ENCODE results near the gene POLR2A. TPM values are rescaled to one million over a fixed set of nuclear protein-coding genes. Genes with fewer than 3 reads are reported as not detected.

The POLR2A gene
- total and polyA plus RNA-seq, 10 of the 15 experiments (the other 5 are each of a cell fraction or from before 2014, with no cell fraction given) = 1.7 to 121 (median 33.4) TPM

DNA sequence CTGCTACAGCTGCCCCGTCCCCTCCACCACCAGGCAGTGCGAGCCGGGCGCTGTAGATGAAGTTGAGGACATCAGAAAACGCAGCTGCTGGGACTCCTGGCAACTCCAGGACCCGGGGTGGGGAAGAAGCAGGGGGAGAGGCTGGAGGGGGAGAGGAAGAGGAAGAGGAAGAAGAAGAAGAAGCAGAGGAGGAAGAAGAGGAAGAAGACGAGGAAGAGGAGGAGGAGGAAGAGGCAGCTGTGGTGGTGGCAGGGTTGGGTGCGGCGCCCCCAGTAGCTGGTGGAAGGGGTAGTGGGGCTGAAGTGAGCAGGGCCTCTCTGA, 17.9 kb upstream of the POLR2A start:
- no TSS peak for BruUV-seq (replicated peaks)
- Histone ChIP-seq H3K27ac (ENCODE audit: control insufficient read depth, insufficient read depth) (no peak overlapping the region), H3K4me2 (ENCODE audit: control insufficient read depth, insufficient read depth) (no peak overlapping the region), H3K4me3 (no peak overlapping the region), H3K9me3 (replicated peaks; ENCODE audit: control insufficient read depth, insufficient read depth, low read length) (no peaks in the 10 kb centered on the region), H3K27me3 (replicated peaks in 1 of 2; ENCODE audit: control insufficient read depth in 2 of 2, insufficient read depth in 2 of 2, low read length in 1 of 2) (no peaks in the 10 kb centered on the region), H3K9ac (ENCODE audit: control insufficient read depth, insufficient read depth, low read length) (no peak overlapping the region), H3K79me2 (ENCODE audit: control insufficient read depth, insufficient read depth, low read length) (no peaks in the 10 kb centered on the region), H3K4me1 (ENCODE audit: control insufficient read depth, insufficient read depth, low read length) (no peaks in the 10 kb centered on the region; the same call in 1 of the 2 replicates), H2AFZ (ENCODE audit: control insufficient read depth, low read depth, low read length) (no peak overlapping the region), H3K36me3 (ENCODE audit: control insufficient read depth in 2 of 2, insufficient read depth in 2 of 2, low read length in 1 of 2) (peaks cover 0 to 5% of the 10 kb centered on the region in 2 experiments; a peak in 3 of 4 replicates), H4K20me1 (ENCODE audit: control insufficient read depth, insufficient read depth) (no peaks in the 10 kb centered on the region)
- 82% methylated on average over 9 of the region's 9 CpGs for WGBS (ENCODE audit: insufficient coverage, insufficient replicate concordance, low lambda C conversion rate, missing lambda C conversion rate)
- TF ChIP-seq RFX5 (IDR thresholded peaks at IDR 0.05; ENCODE audit: low read depth, low read length) (no peak), EP300 (IDR thresholded peaks at IDR 0.05; ENCODE audit: borderline replicate concordance in 1 of 2, control insufficient read depth in 1 of 2, low read depth in 2 of 2, low read length in 2 of 2) (no peak), DPF2 (IDR thresholded peaks at IDR 0.05) (no peak), SP1 (IDR thresholded peaks at IDR 0.05; ENCODE audit: low read depth, low read length) (no peak), CREM (IDR thresholded peaks at IDR 0.05; ENCODE audit: low read depth) (no peak), PAX5 (IDR thresholded peaks at IDR 0.05; ENCODE audit: borderline replicate concordance, low read depth, low read length) (no peak), KLF5 (IDR thresholded peaks at IDR 0.05; ENCODE audit: partially characterized antibody) (no peak), SMARCA5 (IDR thresholded peaks at IDR 0.05) (no peak), HCFC1 (IDR thresholded peaks at IDR 0.05; ENCODE audit: low read length) (no peak), POLR2AphosphoS2 (IDR thresholded peaks at IDR 0.05; ENCODE audit: low read depth, low read length) (no peak), MTA2 (IDR thresholded peaks at IDR 0.05; ENCODE audit: low read depth) (no peak), POLR2A (IDR thresholded peaks at IDR 0.05; ENCODE audit: low read depth, low read length) (no peak), POU2F2 (IDR thresholded peaks at IDR 0.05; ENCODE audit: borderline replicate concordance, low read depth, low read length) (no peak), MXI1 (IDR thresholded peaks at IDR 0.05; ENCODE audit: low read depth, low read length) (no peak), RCOR1 (conservative IDR thresholded peaks at IDR 0.05; ENCODE audit: low read depth, low read length) (no peak)
- TF ChIP-seq, protein P1, sequence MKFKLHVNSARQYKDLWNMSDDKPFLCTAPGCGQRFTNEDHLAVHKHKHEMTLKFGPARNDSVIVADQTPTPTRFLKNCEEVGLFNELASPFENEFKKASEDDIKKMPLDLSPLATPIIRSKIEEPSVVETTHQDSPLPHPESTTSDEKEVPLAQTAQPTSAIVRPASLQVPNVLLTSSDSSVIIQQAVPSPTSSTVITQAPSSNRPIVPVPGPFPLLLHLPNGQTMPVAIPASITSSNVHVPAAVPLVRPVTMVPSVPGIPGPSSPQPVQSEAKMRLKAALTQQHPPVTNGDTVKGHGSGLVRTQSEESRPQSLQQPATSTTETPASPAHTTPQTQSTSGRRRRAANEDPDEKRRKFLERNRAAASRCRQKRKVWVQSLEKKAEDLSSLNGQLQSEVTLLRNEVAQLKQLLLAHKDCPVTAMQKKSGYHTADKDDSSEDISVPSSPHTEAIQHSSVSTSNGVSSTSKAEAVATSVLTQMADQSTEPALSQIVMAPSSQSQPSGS (IDR thresholded peaks at IDR 0.05; ENCODE audit: low read length) = no peak
- TF ChIP-seq, protein P2, sequence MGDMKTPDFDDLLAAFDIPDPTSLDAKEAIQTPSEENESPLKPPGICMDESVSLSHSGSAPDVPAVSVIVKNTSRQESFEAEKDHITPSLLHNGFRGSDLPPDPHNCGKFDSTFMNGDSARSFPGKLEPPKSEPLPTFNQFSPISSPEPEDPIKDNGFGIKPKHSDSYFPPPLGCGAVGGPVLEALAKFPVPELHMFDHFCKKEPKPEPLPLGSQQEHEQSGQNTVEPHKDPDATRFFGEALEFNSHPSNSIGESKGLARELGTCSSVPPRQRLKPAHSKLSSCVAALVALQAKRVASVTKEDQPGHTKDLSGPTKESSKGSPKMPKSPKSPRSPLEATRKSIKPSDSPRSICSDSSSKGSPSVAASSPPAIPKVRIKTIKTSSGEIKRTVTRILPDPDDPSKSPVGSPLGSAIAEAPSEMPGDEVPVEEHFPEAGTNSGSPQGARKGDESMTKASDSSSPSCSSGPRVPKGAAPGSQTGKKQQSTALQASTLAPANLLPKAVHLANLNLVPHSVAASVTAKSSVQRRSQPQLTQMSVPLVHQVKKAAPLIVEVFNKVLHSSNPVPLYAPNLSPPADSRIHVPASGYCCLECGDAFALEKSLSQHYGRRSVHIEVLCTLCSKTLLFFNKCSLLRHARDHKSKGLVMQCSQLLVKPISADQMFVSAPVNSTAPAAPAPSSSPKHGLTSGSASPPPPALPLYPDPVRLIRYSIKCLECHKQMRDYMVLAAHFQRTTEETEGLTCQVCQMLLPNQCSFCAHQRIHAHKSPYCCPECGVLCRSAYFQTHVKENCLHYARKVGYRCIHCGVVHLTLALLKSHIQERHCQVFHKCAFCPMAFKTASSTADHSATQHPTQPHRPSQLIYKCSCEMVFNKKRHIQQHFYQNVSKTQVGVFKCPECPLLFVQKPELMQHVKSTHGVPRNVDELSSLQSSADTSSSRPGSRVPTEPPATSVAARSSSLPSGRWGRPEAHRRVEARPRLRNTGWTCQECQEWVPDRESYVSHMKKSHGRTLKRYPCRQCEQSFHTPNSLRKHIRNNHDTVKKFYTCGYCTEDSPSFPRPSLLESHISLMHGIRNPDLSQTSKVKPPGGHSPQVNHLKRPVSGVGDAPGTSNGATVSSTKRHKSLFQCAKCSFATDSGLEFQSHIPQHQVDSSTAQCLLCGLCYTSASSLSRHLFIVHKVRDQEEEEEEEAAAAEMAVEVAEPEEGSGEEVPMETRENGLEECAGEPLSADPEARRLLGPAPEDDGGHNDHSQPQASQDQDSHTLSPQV (IDR thresholded peaks at IDR 0.05) = no peak
- TF ChIP-seq, protein P3, sequence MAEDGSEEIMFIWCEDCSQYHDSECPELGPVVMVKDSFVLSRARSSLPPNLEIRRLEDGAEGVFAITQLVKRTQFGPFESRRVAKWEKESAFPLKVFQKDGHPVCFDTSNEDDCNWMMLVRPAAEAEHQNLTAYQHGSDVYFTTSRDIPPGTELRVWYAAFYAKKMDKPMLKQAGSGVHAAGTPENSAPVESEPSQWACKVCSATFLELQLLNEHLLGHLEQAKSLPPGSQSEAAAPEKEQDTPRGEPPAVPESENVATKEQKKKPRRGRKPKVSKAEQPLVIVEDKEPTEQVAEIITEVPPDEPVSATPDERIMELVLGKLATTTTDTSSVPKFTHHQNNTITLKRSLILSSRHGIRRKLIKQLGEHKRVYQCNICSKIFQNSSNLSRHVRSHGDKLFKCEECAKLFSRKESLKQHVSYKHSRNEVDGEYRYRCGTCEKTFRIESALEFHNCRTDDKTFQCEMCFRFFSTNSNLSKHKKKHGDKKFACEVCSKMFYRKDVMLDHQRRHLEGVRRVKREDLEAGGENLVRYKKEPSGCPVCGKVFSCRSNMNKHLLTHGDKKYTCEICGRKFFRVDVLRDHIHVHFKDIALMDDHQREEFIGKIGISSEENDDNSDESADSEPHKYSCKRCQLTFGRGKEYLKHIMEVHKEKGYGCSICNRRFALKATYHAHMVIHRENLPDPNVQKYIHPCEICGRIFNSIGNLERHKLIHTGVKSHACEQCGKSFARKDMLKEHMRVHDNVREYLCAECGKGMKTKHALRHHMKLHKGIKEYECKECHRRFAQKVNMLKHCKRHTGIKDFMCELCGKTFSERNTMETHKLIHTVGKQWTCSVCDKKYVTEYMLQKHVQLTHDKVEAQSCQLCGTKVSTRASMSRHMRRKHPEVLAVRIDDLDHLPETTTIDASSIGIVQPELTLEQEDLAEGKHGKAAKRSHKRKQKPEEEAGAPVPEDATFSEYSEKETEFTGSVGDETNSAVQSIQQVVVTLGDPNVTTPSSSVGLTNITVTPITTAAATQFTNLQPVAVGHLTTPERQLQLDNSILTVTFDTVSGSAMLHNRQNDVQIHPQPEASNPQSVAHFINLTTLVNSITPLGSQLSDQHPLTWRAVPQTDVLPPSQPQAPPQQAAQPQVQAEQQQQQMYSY (CRISPR knock-in tag; IDR thresholded peaks at IDR 0.05) = no peak
- no peak for ATAC-seq
- CTCF ChIA-PET = interaction anchor here (1.7 kb wide), 1 partner anchor 10 kb away, joined by 4 read pairs; no protein-coding TSS in a partner anchor
- SMC1A ChIA-PET (ENCODE audit: uncharacterized antibody, unreplicated experiment) = no interaction called here
- in situ Hi-C loops (cut with MboI) = no loop called here
- DNase-seq (ENCODE audit: low read depth, low spot score) = no peak
- intact Hi-C loops (cut with micrococcal nuclease; ENCODE audit: unreplicated experiment) = no loop called here
- RAD21 ChIA-PET (ENCODE audit: unreplicated experiment) = no interaction called here
- POLR2A ChIA-PET = interaction anchor here (1.1 to 2.4 kb wide), 2 partner anchors 10 to 26 kb away, joined by 3 to 9 read pairs; no protein-coding TSS in a partner anchor
- no peak for FAIRE-seq

Data from GM12878 (cell line).